Ectodermal cell (in vitro differentiated cells): ENCODE results near the gene ZNF362.
"Not testable (repeated sequence)": the region's sequence is repeated elsewhere in the genome, so short reads cannot be mapped to it uniquely, and the experiment has no call there.

Experiments
- H3K27ac ChIP-seq: 2 replicates; pipeline ENCODE4 v1.7.0; 2013; ENCODE audit warnings: mild to moderate bottlenecking, low read depth, low read length; ENCODE audit not compliant: insufficient read depth, poor library complexity, severe bottlenecking
- H3K27me3 ChIP-seq: 2 replicates; pipeline ENCODE4 v1.7.0; 2013; ENCODE audit warnings: mild to moderate bottlenecking, low read length; ENCODE audit not compliant: insufficient read depth, control insufficient read depth, poor library complexity, severe bottlenecking
- H3K36me3 ChIP-seq: one replicate; pipeline ENCODE4 v1.7.0; 2013; ENCODE audit warnings: low read length; ENCODE audit not compliant: control insufficient read depth, insufficient read depth
- H3K4me1 ChIP-seq: one replicate; pipeline ENCODE4 v1.7.0; 2013; ENCODE audit warnings: low read length; ENCODE audit not compliant: control insufficient read depth, insufficient read depth
- H3K4me3 ChIP-seq: 2 replicates; pipeline ENCODE4 v1.7.0; 2013; ENCODE audit warnings: low read depth, low read length, control low read depth; ENCODE audit not compliant: insufficient read depth
- H3K9me3 ChIP-seq: 2 replicates; pipeline ENCODE4 v1.7.0; 2013; ENCODE audit warnings: mild to moderate bottlenecking, low read length, moderate library complexity; ENCODE audit not compliant: control insufficient read depth
- WGBS, 2 experiments: methylation state at CpG; one replicate each; pipeline ENCODE4 v1.1.7; 2013; ENCODE audit warnings: missing lambda C conversion rate in 2 of 2; 5-methylcytosine and 5-hydroxymethylcytosine counted together

Gene ZNF362

GRCh38 chr1:33302325-33302724 is 46.0 kb downstream of the ZNF362 start:
- Histone ChIP-seq H3K4me3 (no peak overlapping the region), H3K9me3 (no peaks in the 10 kb centered on the region), H3K27me3 (peaks cover 8% of the 10 kb centered on the region), H3K27ac (no peak overlapping the region), H3K36me3 (peaks cover 7% of the 10 kb centered on the region), H3K4me1 (no peaks in the 10 kb centered on the region)
- WGBS, 2 experiments, result 91 to 96% methylated on average over 1 of the region's 1 CpG

GRCh38 chr1:33305016-33305415 is 48.7 kb downstream of the ZNF362 start:
- WGBS, 2 experiments, result 91% methylated on average over 5 of the region's 5 CpGs
- Histone ChIP-seq H3K36me3 (peaks cover 4% of the 10 kb centered on the region), H3K4me1 (no peaks in the 10 kb centered on the region), H3K27ac (no peak overlapping the region), H3K4me3 (no peak overlapping the region), H3K9me3 (no peaks in the 10 kb centered on the region), H3K27me3 (peaks cover 8% of the 10 kb centered on the region)

- peaks cover 4% of the 10 kb centered on the region for H3K36me3 ChIP-seq
- H3K4me1 ChIP-seq, result no peaks in the 10 kb centered on the region
- no peak overlapping the region for H3K27ac ChIP-seq
- 85 to 86% methylated on average over 19 to 20 of the region's 20 CpGs for WGBS, 2 experiments
- no peaks in the 10 kb centered on the region for H3K9me3 ChIP-seq
- peaks cover 8% of the 10 kb centered on the region for H3K27me3 ChIP-seq
- H3K4me3 ChIP-seq, result no peak overlapping the region
Measured at GRCh38 chr1:33305816-33306652, 49.7 kb downstream of the ZNF362 start.

GRCh38 chr1:33306653-33307493 is 50.6 kb downstream of the ZNF362 start:
- Histone ChIP-seq H3K27ac (no peak overlapping the region), H3K36me3 (peaks cover 3% of the 10 kb centered on the region), H3K4me1 (no peaks in the 10 kb centered on the region), H3K4me3 (no peak overlapping the region), H3K27me3 (peaks cover 8% of the 10 kb centered on the region), H3K9me3 (no peaks in the 10 kb centered on the region)
- WGBS, 2 experiments, result 86 to 88% methylated on average over 112 of the region's 113 CpGs

GRCh38 chr1:33307494-33307864 is 51.2 kb downstream of the ZNF362 start:
- Histone ChIP-seq H3K27ac (no peak overlapping the region), H3K36me3 (no peaks in the 10 kb centered on the region)
- no CpG with 5 or more reads among the region's 5 CpGs for WGBS, 2 experiments

GRCh38 chr1:33309351-33309750 is 53.1 kb downstream of the ZNF362 start:
- not testable (repeated sequence) for H3K4me1 ChIP-seq, H3K36me3 ChIP-seq, H3K27ac ChIP-seq, H3K4me3 ChIP-seq, H3K9me3 ChIP-seq, H3K27me3 ChIP-seq
- 93 to 94% methylated on average over 32 of the region's 32 CpGs for WGBS, 2 experiments

More at GRCh38 chr1:33307494-33307864, 51.2 kb downstream of the ZNF362 start:
- Histone ChIP-seq H3K4me1 (no peaks in the 10 kb centered on the region), H3K9me3 (no peaks in the 10 kb centered on the region), H3K27me3 (peaks cover 8% of the 10 kb centered on the region), H3K4me3 (no peak overlapping the region)

- H3K4me1 ChIP-seq, result no peaks in the 10 kb centered on the region
- no peak overlapping the region for H3K4me3 ChIP-seq
- H3K27ac ChIP-seq, result no peak overlapping the region
- H3K27me3 ChIP-seq, result peaks cover 8% of the 10 kb centered on the region
- H3K36me3 ChIP-seq, result no peaks in the 10 kb centered on the region
- WGBS, 2 experiments, result 70% methylated on average over 8 of the region's 8 CpGs
- no peaks in the 10 kb centered on the region for H3K9me3 ChIP-seq
Measured at GRCh38 chr1:33310702-33311101, 54.4 kb downstream of the ZNF362 start.

GRCh38 chr1:33311706-33312412 is 55.6 kb downstream of the ZNF362 start:
- 91% methylated on average over 7 of the region's 7 CpGs for WGBS, 2 experiments
- H3K9me3 ChIP-seq, result no peaks in the 10 kb centered on the region
- no peak overlapping the region for H3K4me3 ChIP-seq
- H3K4me1 ChIP-seq, result no peaks in the 10 kb centered on the region
- no peak overlapping the region for H3K27ac ChIP-seq
- H3K27me3 ChIP-seq, result peaks cover 1% of the 10 kb centered on the region
- no peaks in the 10 kb centered on the region for H3K36me3 ChIP-seq

GRCh38 chr1:33312413-33312749 is 56.1 kb downstream of the ZNF362 start:
- 74 to 77% methylated on average over 5 of the region's 5 CpGs for WGBS, 2 experiments
- no peaks in the 10 kb centered on the region for H3K36me3 ChIP-seq
- no peaks in the 10 kb centered on the region for H3K9me3 ChIP-seq
- no peak overlapping the region for H3K27ac ChIP-seq
- no peaks in the 10 kb centered on the region for H3K4me1 ChIP-seq
- H3K27me3 ChIP-seq, result no peaks in the 10 kb centered on the region
- H3K4me3 ChIP-seq, result no peak overlapping the region

- no peaks in the 10 kb centered on the region for H3K27me3 ChIP-seq
- 91 to 93% methylated on average over 9 of the region's 9 CpGs for WGBS, 2 experiments
- no peak overlapping the region for H3K27ac ChIP-seq
- no peak overlapping the region for H3K4me3 ChIP-seq
- H3K36me3 ChIP-seq, result no peaks in the 10 kb centered on the region
- no peaks in the 10 kb centered on the region for H3K9me3 ChIP-seq
- H3K4me1 ChIP-seq, result peaks cover 6% of the 10 kb centered on the region
Measured at GRCh38 chr1:33314416-33314815, 58.1 kb downstream of the ZNF362 start.
